GM13977 (cell line): Measurements from ENCODE around the gene PRSS57.

Source experiments
- DNase-seq: peaks from one replicate; pipeline ENCODE4 v3.0.0; 2012; ENCODE audit warnings: low spot score
- in situ Hi-C: fragments of 300-500 bp; cut with MboI; formaldehyde crosslinking; loops from one replicate; pipeline ENCODE4 v1.12.0; 2022; ENCODE audit warnings: low sequenced_read_pairs, low pct_unique_long_range_greater_than_20kb, mixed read lengths, inconsistent platforms; ENCODE audit not compliant: unreplicated experiment
- TF ChIP-seq, protein P1 (sequence below): IDR thresholded peaks from 2 replicates; pipeline ENCODE4 v1.5.1; 2012; ENCODE audit warnings: mild to moderate bottlenecking, control low read depth; ENCODE audit not compliant: insufficient read depth; ENCODE audit errors: extremely low read depth, missing control alignments

The PRSS57 gene

DNA sequence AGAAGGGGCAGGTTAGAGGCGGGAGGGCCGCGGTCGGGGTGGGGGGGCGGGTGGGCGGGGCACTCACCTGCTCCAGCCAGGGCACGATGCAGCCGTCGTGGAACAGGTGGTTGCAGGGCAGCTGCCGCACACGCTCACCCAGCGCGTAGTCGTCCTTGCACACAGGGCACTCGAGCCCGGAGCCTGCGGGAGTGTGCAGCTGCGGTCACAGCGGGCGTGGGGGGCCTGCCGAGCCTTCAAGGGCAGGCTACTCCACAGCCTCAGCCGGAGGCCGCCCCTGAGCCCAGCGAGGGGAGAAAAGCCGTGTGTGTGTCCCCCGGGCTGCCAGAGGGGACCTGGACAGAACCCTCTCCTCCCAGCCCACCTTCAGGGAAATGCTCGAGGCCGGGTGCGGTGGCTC lies 46.9 kb downstream of the PRSS57 start:
- TF ChIP-seq, protein P1, sequence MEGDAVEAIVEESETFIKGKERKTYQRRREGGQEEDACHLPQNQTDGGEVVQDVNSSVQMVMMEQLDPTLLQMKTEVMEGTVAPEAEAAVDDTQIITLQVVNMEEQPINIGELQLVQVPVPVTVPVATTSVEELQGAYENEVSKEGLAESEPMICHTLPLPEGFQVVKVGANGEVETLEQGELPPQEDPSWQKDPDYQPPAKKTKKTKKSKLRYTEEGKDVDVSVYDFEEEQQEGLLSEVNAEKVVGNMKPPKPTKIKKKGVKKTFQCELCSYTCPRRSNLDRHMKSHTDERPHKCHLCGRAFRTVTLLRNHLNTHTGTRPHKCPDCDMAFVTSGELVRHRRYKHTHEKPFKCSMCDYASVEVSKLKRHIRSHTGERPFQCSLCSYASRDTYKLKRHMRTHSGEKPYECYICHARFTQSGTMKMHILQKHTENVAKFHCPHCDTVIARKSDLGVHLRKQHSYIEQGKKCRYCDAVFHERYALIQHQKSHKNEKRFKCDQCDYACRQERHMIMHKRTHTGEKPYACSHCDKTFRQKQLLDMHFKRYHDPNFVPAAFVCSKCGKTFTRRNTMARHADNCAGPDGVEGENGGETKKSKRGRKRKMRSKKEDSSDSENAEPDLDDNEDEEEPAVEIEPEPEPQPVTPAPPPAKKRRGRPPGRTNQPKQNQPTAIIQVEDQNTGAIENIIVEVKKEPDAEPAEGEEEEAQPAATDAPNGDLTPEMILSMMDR: no peak
- in situ Hi-C loops: no loop called here
- no peak for DNase-seq

DNA sequence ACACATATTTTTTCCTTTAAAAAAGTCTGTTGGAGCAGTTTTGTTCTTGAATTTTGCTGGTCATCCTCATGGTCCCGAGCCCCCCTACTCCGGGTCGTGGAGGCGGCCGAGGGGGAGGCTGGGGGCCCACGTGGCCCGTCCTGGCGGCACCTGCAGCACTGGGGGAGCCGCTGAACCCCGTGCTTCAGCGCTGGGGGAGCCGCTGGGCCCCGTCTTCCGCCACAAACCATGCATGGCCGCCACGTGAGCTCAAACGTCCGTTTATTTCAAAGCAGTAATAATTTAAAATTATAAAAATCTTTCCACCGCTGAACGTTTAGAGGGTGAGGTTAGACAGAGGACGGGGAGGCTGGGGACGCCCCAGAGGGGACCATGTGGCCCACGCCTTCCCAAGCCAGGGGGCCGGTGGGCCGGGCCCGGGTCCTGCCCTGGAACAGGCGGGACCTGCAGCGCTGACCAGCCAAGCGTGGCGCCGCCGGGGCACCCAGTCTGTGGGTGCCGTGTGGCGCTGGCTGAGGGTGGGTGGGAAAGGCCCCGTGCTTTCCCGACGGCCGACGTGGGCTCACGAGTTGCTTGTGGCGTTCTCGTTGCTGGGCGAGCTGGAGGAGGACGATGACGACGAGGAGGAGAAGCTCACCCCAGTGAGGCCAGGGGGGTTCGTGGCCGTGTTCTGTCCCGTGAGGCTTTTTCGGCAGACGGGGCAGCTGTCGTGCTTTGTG lies 47.5 kb downstream of the PRSS57 start:
- TF ChIP-seq, protein P1: no peak
- in situ Hi-C loops: no loop called here
- no peak for DNase-seq

DNA sequence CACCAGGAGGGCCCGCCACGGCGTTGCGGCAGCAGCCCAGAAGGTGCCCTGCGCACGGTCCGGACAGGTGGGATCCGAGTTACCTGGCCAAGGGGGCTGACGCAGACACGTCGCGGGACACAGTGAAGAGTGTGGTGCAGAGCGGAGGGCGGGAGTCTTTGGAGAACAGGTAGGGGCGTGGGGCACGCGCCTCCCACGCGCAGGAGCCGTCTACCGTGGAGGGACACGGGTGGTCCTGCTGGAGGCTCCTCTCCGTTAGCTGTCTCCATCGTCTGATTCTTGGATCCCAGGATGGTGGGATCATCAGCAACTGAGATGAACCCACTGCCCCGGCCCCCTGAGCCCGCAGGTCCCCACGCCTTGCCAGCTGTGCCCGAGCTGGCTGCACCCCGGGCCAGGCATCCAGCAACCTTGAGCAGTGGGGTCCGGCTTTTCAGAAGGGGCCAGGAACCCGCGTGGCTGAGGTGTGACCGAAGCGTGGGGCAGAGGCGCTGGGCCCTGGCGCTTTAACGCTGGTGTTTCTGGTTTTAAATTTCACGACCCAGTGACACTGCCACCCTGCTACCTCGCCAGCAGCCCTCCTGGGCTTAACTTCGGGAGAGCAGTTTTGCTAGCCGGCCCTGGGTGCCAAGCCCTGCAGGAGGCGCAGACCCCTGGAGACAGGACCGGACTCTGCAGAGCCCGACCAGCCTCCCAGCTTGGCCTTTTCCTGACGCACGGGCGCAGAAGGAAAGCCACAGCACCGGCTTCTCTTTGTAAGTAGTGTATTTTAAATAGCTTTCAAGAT lies 48.3 kb downstream of the PRSS57 start:
- in situ Hi-C loops: no loop called here
- TF ChIP-seq, protein P1: no peak
- no peak for DNase-seq

DNA sequence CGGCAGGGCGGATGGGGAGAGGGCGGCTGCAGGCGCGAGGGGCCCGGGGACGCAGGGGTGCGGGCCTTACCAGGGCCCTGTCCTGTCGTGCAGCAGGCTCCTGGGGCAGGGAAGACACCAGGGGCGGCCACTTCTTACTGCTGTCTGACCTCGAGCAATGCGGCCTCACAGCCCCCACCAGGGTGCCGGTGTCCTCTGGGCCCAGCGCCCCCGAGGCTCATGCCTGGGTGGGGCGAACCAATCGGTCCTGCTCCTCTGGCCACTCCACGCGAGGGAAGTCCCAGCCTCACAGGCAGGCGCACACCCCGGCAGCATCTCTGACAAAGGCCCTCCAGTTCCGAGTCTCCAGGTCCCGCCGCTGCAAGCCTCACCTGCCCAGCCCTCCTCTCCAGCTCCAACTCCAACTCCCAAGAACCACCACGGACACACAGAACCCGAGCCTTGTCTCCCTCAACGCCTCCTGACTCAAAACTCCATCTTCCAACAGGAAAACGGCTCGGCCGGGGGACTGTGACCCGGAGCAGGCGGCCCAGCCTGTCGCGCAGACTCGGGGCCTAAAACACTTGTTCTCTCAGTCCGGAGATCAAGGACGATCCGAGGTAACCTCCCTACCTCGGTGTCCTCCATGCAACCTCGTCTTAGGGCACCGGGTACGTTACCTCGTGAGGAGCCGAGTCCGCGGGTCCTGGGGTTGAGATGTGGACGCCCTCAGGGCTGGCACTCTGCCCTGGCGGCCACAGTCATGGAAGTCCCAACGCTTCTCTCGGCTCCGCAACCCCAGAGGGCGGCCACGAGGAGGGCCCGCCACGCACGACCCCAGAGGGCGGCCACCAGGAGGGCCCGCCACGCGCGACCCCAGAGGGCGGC lies 49.1 kb downstream of the PRSS57 start:
- TF ChIP-seq, protein P1: no peak
- in situ Hi-C loops: no loop called here
- DNase-seq: no peak

DNA sequence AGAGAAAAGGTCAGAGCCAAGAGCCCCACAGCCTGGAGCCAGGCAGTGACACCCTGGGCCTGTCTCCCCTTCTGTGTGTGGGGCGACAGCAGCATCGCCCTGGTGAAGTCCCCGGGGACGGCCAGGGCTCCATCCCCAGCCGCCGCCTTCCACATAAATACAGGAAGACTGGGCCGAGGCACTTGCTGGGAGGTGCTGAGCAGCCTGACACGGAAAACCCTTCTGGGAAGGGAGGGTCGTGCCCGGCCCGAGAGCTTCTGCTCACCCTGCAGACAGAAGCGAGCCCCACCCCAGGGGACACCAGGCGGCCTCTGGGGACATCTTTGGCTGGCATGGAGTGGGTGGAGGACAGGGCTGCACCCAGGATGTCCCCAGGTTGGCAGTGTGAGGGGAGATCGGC lies 50.5 kb downstream of the PRSS57 start:
- no peak for DNase-seq
- TF ChIP-seq, protein P1: no peak
- in situ Hi-C loops: no loop called here

DNA sequence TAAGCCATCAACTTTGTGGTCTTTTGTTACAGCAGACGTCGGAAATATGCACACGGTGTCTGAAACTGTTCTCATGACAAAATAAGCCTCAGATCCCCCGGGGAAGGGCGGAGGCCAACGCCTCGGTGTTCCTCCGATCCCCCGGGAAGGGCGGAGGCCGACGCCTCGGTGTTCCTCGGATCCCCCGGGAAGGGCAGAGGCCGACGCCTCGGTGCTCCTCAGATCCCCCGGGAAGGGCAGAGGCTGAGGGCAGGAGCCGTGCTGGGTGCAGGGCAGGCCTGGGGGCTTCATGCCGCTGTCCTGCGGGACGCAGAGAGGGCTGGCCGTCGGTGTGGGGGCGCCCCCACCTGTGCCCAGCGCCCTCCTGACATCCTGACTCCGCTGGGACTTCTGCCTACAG lies 50.9 kb downstream of the PRSS57 start:
- in situ Hi-C loops: no loop called here
- DNase-seq: no peak
- TF ChIP-seq, protein P1: no peak
